HepG2 (cell line): Measurements from ENCODE around the gene ATP6V1C2. TPM values are rescaled to one million over a fixed set of nuclear protein-coding genes. Genes with fewer than 3 reads are reported as not detected.

Source experiments
- FOXA1 ChIP-seq, 2 experiments: fragments of 450-650 bp in 1 of 2; sonication (generic) in 1 of 2; formaldehyde crosslinking in 1 of 2; IDR thresholded peaks; 2 replicates each; pipeline versions ENCODE4 v1.4.0 to v1.6.1; 2016 to 2020; ENCODE audit warnings: missing genetic modification reagents in 1 of 2
- ZNF318 ChIP-seq: sonication (generic); formaldehyde crosslinking; IDR thresholded peaks from 2 replicates; pipeline ENCODE4 v1.4.0; 2020; ENCODE audit warnings: mild to moderate bottlenecking, missing genetic modification reagents
- ZNF484 ChIP-seq: sonication (generic); formaldehyde crosslinking; IDR thresholded peaks from 2 replicates; pipeline ENCODE4 v1.5.1; 2020; ENCODE audit warnings: mild to moderate bottlenecking, low read depth, missing genetic modification reagents, borderline replicate concordance
- ZNF550 ChIP-seq: sonication (generic); formaldehyde crosslinking; IDR thresholded peaks from 2 replicates; pipeline ENCODE4 v1.4.0; 2020; ENCODE audit warnings: mild to moderate bottlenecking, missing genetic modification reagents, borderline replicate concordance
- polyA plus RNA-seq, 8 experiments: library from polyadenylated mRNA; depleted of rRNA in 3 of 8; stranded (reverse) in 7 of 8; unstranded in 1 of 8; fragments of >200 nt; fragmentation: Illumina TruSeq in 4 of 8; extraction: Trizol in 4 of 8; gene quantifications; 2 replicates each; pipeline versions ENCODE4 v1.2.1 to v1.2.3, GENCODE V29; 2011 to 2016; ENCODE audit warnings: low read depth in 4 of 8, missing spikeins in 1 of 8, mixed read lengths in 1 of 8; ENCODE audit not compliant: insufficient read depth in 1 of 8
- total RNA-seq, 5 experiments: library from RNA; depleted of rRNA; stranded (reverse); fragments of >200 nt; fragmentation: Illumina TruSeq; extraction: Trizol; gene quantifications; 2 replicates each; pipeline ENCODE4 v1.2.3, GENCODE V29; 2016; ENCODE audit warnings: low read depth in 1 of 5

ATP6V1C2 gene
- total and polyA plus RNA-seq, 2 of the 13 experiments (the other 11 are each of a cell fraction or from before 2014, with no cell fraction given) = 0.04 to 0.29 TPM

- no peak for TF ChIP-seq ZNF318 (CRISPR knock-in tag)
- no peak for TF ChIP-seq FOXA1 (IDR thresholded peaks at IDR 0.05)
- no peak for TF ChIP-seq FOXA1 (CRISPR knock-in tag; IDR thresholded peaks at IDR 0.05)
- TF ChIP-seq ZNF550 (CRISPR knock-in tag) = no peak
- TF ChIP-seq ZNF484 = no peak
- TF ChIP-seq, all 625 proteins: peak for 174
Observed at GRCh38 chr2:10812362-10813162, 91.1 kb downstream of the ATP6V1C2 start, which contains the start of gene PDIA6 (continued).
